CD4-positive, alpha-beta T cell treated with Interleukin-1 beta for 1 hour (primary cell): ENCODE measurements around the gene ACTN3.
"Not testable (repeated sequence)": the region's sequence is repeated elsewhere in the genome, so short reads cannot be mapped to it uniquely, and the experiment has no call there.

Source experiments
- DNase-seq, 2 donors: peaks; one replicate each; pipeline ENCODE4 v3.0.0-alpha.2; 2020 to 2022

The ACTN3 gene

GRCh38 chr11:66546368-66546965 lies at the start of gene ACTN3:
Gene ACTN3 (plus strand): TSS chr11:66546903. CDS start chr11:66546938, 35 bp downstream.
- DNase-seq, result peak in 1 of 2 donors; percentile 13

GRCh38 chr11:66497206-66497605 lies 49.5 kb upstream of the ACTN3 start:
- no peak for DNase-seq

GRCh38 chr11:66498506-66498905 lies 48.2 kb upstream of the ACTN3 start:
- DNase-seq, result no peak

- no peak for DNase-seq
These were observed 41.4 kb upstream of the ACTN3 start for GRCh38 chr11:66505276-66505816.

GRCh38 chr11:66509131-66509561 lies 37.6 kb upstream of the ACTN3 start:
- peak in 1 of 2 donors; percentile 18 for DNase-seq

GRCh38 chr11:66510271-66510989 lies 36.3 kb upstream of the ACTN3 start, which contains the start of gene BBS1:
Gene BBS1 (plus strand): TSS chr11:66510635. CDS start chr11:66510660, 25 bp downstream.
- DNase-seq, result peak; percentile 78 to 82

- DNase-seq, result no peak
These were observed 35.7 kb upstream of the ACTN3 start for GRCh38 chr11:66510990-66511339.

- no peak for DNase-seq
These were observed 23.1 kb upstream of the ACTN3 start for GRCh38 chr11:66523611-66524010.

GRCh38 chr11:66524304-66525040 lies 22.2 kb upstream of the ACTN3 start:
- DNase-seq, result no peak

- no peak for DNase-seq
These were observed 17.6 kb upstream of the ACTN3 start for GRCh38 chr11:66529069-66529468.

- DNase-seq, result no peak
These were observed 17.0 kb upstream of the ACTN3 start for GRCh38 chr11:66529655-66530054.

GRCh38 chr11:66530927-66531709 lies 15.6 kb upstream of the ACTN3 start:
- DNase-seq, result no peak

- no peak for DNase-seq
These were observed 14.9 kb upstream of the ACTN3 start for GRCh38 chr11:66531841-66532240.

GRCh38 chr11:66532784-66533183 lies 13.9 kb upstream of the ACTN3 start:
- no peak for DNase-seq

- DNase-seq, result no peak
These were observed 7.4 kb upstream of the ACTN3 start for GRCh38 chr11:66539170-66539869.

- no peak for DNase-seq
These were observed 6.9 kb upstream of the ACTN3 start for GRCh38 chr11:66539870-66540213.

- DNase-seq, result not testable (repeated sequence)
These were observed 6.1 kb upstream of the ACTN3 start for GRCh38 chr11:66540598-66540997.

GRCh38 chr11:66541892-66542291 lies 4.8 kb upstream of the ACTN3 start:
- DNase-seq, result no peak

GRCh38 chr11:66542362-66542761 lies 4.3 kb upstream of the ACTN3 start:
- no peak for DNase-seq

GRCh38 chr11:66543263-66544107 lies 3.2 kb upstream of the ACTN3 start:
- peak; percentile 79 to 81 for DNase-seq

GRCh38 chr11:66544952-66545351 lies 1.8 kb upstream of the ACTN3 start:
- DNase-seq, result not testable (repeated sequence)
